HG03565 (cell line): Measurements from ENCODE around the gene TNS3.

Source experiments
- ATAC-seq: cut with Tn5 transposase; IDR thresholded peaks from one replicate; pipeline ENCODE4 v1.9.1; 2021; ENCODE audit warnings: mild to moderate bottlenecking, moderate library complexity; ENCODE audit not compliant: unreplicated experiment

The TNS3 gene

GRCh38 chr7:47320296-47320695 is 261.6 kb downstream of the TNS3 start:
- no peak for ATAC-seq

GRCh38 chr7:47318395-47319182 is 263.3 kb downstream of the TNS3 start:
- peak; percentile 83 for ATAC-seq

- ATAC-seq = no peak
Observed at GRCh38 chr7:47317487-47317886, 264.4 kb downstream of the TNS3 start.

- no peak for ATAC-seq
Observed at GRCh38 chr7:47314728-47315607, 266.9 kb downstream of the TNS3 start.

- ATAC-seq = no peak
Observed at GRCh38 chr7:47314248-47314647, 267.7 kb downstream of the TNS3 start.

GRCh38 chr7:47313564-47313963 is 268.3 kb downstream of the TNS3 start:
- ATAC-seq = no peak

- ATAC-seq = no peak
Observed at GRCh38 chr7:47311891-47312290, 270.0 kb downstream of the TNS3 start.

GRCh38 chr7:47310020-47310419 is 271.9 kb downstream of the TNS3 start:
- no peak for ATAC-seq

- no peak for ATAC-seq
Observed at GRCh38 chr7:47308808-47309207, 273.1 kb downstream of the TNS3 start.

- ATAC-seq = no peak
Observed at GRCh38 chr7:47307311-47307710, 274.6 kb downstream of the TNS3 start.

GRCh38 chr7:47304727-47305719 is 276.9 kb downstream of the TNS3 start:
- no peak for ATAC-seq

GRCh38 chr7:47303695-47304453 is 278.0 kb downstream of the TNS3 start:
- ATAC-seq = no peak

GRCh38 chr7:47303014-47303694 is 278.8 kb downstream of the TNS3 start:
- ATAC-seq = no peak

GRCh38 chr7:47302560-47302959 is 279.4 kb downstream of the TNS3 start:
- no peak for ATAC-seq

GRCh38 chr7:47301657-47302295 is 280.1 kb downstream of the TNS3 start:
- no peak for ATAC-seq

- ATAC-seq = no peak
Observed at GRCh38 chr7:47301105-47301477, 280.8 kb downstream of the TNS3 start.

GRCh38 chr7:47300472-47301104 is 281.3 kb downstream of the TNS3 start:
- ATAC-seq = no peak

GRCh38 chr7:47299496-47299895 is 282.4 kb downstream of the TNS3 start:
- no peak for ATAC-seq

- no peak for ATAC-seq
Observed at GRCh38 chr7:47298636-47299035, 283.3 kb downstream of the TNS3 start.
